Posterior cingulate gyrus (tissue), 11 donors: ENCODE measurements around the gene SLC39A8.
"Not testable (repeated sequence)": the region's sequence is repeated elsewhere in the genome, so short reads cannot be mapped to it uniquely, and the experiment has no call there.

Experiments
- DNase-seq, 10 donors: peaks; one replicate each; pipeline versions ENCODE4 v3.0.0 to v3.0.0-alpha.2; 2020 to 2021; ENCODE audit warnings: mixed read lengths in 3 of 10
- intact Hi-C: fragments of 100-400 bp; cut with DNase I; formaldehyde crosslinking; loops from one replicate; pipeline ENCODE4 v1.15.1; 2023

SLC39A8 gene

DNA sequence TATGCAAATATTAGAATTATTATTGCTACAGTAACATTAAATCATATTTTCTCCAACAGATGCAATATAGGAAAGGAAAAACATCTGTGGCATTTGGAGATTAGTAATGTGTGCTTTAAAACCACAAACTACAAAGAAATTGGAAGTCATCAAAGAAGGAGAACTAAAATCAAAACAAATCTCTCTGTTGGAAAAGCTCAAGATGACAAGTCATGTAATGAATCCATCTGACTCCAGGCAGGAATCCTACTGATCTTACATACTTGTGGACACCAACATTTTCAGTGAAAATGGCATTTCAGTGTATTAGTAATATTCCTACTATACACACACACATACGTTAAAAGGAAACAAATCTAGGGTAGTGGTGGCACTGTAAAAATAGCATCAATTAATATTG lies 98.2 kb downstream of the SLC39A8 start:
- no peak for DNase-seq
- intact Hi-C loops = no loop called here

DNA sequence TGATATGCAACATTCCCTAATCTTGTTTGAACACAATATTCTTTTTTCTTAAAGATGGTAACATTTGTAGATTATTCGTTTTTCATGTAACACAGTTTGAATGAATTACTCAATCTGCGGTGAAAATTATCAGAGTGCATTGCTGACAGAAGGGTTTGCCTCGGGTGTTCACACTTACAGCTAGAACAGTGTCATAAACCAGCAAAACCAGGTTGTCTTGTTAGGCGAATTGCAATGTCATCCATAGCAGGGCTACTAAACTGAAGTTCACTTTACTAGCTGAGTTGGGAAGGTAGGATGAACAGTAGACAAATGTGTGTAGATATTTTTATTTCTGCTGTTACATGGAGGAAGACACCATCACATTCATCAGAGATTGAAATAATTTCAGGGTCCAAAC lies 98.9 kb downstream of the SLC39A8 start:
- no peak for DNase-seq
- intact Hi-C loops = no loop called here

DNA sequence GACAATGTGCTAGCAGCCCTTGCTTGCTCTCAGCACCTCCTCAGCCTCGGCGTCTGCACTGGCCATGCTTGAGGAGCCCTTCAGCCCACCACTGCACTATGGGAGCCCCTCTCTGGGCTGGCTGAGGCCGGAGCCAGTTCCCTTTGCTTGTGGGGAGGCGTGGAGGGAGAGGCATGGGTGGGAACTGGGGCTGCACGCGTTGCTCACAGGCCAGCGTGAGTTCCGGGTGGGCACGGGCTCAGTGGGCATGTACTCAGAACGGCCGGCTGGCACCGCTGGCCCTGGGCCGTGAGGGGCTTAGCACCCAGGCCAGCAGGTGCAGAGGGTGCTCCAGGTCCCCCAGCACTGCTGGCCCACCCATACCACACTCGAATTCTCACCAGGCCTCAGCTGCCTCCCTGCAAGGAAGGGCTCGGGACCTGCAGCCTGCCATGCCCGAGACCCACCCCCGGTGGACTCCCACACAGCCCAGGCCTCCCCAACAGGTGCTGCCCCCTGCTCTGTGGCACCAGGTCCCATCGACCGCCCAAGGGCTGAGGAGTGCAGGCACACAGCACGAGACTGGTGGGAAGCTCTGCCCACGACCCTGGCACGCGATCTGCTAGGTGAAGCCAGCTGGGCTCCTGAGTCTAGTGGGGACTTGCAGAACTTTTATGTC lies 100.3 kb downstream of the SLC39A8 start:
- DNase-seq = peak in 1 of 10 donors; percentile 76
- intact Hi-C loops = no loop called here

DNA sequence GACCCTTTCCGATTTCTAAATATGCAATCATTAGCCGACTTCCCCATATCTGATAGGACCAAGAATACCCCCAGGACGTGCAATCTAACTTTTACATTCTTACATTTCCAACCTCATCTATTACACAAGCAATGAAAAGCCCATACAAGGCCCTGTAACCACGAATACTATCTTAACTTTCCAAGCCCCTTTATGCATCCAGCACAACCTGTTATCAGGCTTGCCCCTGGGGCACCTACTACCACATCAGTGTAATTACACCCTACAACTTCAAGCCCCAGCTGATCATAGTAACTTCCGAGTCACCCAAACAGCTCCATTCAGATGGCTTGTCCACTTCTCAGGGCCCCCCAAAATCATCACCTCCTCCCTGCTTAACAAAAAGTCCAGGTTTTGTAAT lies 102.0 kb downstream of the SLC39A8 start:
- intact Hi-C loops, DNase-seq: not testable (repeated sequence)

DNA sequence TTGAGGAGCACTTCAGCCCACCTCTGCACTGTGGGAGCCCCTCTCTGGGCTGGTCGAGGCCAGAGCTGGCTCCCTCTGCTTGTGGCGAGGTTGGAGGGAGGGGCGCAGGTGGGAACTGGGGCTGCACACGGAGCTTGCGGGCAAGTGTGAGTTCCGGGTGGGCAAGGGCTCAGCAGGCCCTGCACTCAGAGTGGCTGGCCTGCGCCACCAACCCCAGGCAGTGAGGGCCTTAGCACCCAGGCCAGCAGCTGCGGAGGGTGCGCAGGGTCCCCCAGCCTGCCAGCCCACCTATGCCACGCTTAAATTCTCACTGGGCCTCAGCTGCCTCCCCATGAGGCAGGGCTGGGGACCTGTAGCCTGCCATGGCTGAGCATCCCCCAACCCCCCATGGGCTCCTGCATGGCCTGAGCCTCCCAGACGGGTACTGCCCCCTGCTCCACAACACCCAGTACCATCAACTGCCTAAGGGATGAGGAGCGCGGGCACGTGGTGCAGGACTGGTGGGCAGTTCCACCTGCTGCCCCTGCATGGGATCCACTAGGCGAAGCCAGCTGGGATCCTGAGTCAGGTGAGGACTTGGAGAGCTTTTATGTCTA lies 110.9 kb downstream of the SLC39A8 start:
- intact Hi-C loops = no loop called here
- no peak for DNase-seq

DNA sequence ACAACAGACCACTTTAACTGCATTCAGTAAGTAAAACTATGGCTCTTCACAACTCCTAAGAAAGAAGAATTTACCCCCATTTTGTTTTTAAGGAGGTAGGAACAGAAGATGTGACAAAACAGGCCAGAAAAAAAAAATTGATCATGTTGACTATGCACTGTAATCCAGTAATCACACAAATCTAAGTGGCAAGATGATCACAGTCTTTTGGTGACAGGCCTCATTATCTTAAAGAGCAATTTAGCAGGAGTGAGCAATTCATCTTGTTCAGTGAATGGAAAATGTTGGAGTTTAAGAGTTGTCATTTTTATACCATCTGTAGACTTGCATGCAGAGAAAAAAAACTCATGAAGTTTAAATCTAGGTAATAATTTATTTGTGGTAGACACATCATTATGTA lies 115.1 kb downstream of the SLC39A8 start:
- intact Hi-C loops = no loop called here
- no peak for DNase-seq

DNA sequence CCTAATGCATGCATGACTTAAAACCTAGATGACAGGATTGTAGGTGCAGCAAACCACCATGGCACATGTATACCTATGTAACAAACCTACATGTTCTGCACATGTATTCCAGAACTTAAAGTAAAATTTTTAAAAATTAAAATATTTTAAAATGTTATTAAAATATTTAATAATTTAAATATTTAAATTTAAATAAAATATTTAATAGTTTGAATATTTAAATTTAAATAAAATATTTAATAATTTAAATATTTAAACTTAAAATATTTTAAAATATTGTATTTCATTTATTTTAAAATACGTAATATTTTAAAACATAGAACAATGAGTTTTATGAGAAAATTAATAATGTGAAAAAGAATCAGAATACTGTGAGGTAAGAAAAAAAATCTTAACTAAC lies 117.9 kb downstream of the SLC39A8 start:
- intact Hi-C loops = no loop called here

DNA sequence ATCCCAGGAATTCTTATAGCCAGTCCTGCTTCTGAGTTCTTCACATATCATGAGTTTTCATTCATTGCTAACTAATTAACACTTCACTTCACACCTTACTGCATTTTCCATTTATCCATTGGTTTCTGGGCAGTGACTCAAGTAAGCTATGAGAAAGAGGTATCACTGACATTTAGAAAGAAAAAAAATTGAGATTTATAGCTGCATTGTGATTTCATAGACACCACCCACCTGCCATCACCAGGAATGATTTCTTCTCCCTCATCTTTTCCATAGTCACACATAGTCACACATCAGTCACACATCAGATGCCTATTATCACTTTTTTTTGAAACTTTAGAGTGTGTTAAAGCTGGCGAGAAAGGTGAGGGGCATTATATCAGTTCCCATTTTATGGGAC lies 121.8 kb downstream of the SLC39A8 start:
- intact Hi-C loops = no loop called here
- DNase-seq = no peak

More for the DNA sequence above, 117.9 kb downstream of the SLC39A8 start:
- no peak for DNase-seq

DNA sequence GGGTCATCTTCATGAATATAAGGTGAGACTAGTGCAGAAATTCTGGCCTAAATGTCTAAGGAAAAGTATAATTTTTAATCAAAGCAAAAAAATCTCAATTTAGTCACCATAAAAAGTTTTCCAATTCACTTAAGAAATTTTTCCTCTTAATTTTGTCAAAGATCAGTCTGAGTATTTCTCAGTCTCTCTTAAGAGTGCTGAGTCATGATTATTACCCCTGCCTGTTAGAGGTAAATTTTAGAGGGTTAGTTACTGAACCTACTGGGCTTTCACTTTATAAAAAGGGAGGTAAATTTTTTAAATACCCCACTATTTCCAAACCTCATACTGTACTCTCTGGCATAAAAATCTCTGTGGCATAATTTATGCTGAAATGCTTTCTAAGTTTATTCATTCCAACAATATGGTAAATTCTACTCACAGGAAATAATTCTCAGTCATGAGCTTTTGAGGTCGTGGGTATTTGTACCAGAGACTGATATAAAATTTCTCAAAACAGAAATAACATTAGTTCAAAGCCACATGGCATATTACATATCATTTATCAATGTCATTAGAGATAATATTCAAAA lies 122.4 kb downstream of the SLC39A8 start:
- intact Hi-C loops = no loop called here
- DNase-seq = no peak

DNA sequence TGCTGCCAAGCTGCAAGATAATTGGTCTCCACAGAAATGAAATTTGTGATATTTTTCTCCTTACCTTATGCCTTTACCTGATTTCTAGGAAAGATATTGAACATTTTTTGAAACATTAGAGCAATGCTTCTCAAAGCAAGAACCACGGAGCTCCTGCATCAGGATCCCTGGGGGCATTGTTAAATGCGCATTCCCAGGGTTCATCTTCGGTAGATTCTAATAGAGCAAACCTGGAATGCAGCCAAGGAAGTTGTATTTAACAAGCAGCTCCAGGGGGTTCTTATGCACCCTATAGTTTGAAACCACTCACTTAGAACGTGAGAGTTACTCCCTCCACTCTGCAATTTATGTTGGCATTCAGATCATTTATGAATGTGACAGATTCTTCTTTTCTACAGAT lies 126.2 kb downstream of the SLC39A8 start:
- DNase-seq = no peak
- intact Hi-C loops = no loop called here

DNA sequence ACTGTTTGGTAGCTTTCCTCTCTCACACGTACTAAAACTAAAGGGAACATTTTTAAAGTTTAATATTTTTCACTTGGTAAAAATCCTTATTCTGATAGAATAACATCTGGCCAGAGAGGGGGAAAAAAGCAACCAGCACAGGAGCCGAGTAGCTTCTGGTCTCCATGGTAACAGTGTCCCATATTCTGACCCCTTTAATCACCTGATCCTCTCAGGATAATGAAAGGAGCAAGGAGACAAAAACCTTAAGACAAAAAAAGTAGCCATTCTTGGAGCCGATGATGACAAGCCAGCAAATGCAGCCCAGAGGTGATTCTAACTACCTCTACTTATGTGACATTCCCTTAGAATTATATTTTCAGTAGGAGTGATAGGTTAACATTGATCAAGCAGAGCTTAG lies 126.6 kb downstream of the SLC39A8 start:
- intact Hi-C loops = no loop called here

DNA sequence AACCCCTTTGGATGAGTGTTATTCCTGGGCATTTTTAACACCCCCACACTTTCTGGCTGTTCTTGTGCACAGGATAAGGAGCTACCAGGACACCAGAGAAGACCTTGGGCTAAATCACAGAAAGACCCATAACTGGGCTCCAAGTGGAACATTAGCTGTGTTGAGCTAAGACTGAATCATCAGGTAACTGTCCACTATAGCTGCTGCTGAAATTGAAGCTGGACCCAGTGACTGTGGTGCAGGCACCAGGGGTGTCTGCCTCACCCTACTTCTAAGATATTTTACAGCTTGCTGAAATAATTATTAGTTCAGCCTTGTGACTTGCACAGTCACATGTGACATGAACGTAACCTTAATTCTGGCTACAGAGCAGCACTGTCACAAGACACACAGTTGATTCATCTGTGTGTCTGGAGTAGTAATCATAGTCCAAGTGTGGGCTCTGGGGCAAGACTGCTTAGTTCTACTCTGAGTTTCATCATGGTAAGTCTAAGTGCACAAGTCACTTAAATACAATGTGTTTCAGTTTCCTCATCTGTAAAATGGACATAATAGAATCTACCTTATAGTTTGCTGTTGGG lies 127.4 kb downstream of the SLC39A8 start:
- intact Hi-C loops = no loop called here
- DNase-seq = no peak

More for the DNA sequence above, 126.6 kb downstream of the SLC39A8 start:
- DNase-seq = no peak

DNA sequence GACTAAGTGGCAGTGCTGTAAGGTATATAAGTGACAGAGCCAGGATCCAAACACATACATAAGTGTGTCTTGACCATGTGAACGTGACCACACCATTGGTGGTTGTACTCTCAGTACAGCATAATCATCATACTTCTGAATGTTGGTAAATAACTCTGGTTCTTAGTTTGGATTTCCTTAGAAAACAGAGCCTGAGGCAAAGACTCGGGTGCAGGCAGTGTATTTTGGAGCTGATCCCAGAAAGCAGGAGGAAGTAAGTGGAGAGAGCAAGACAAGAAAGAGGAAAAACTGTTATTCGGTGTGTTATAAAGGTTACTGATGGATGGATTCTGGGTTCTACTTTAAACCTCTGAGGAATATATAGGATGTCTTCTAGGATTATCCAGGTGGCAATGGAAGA lies 127.9 kb downstream of the SLC39A8 start:
- intact Hi-C loops = no loop called here

DNA sequence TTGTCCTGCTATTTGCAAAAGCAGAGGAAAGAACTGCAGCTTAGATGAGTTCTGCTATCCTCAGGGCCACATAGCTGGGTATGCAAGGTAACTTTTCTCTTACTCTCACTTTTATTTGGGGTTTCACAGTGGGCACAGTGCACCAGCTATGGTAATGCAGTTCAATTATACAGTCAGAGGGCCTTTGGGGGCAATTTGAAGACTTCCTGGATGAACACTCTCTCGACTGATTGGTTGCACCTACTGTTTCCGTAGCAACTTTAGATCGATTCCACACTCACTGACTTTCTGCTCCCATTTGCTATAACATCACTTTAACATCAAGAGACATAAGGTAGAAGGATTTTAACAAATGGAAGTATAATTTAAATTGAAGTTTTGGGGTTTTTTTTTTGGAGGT lies 128.6 kb downstream of the SLC39A8 start:
- DNase-seq = no peak

More for the DNA sequence above, 127.9 kb downstream of the SLC39A8 start:
- no peak for DNase-seq

DNA sequence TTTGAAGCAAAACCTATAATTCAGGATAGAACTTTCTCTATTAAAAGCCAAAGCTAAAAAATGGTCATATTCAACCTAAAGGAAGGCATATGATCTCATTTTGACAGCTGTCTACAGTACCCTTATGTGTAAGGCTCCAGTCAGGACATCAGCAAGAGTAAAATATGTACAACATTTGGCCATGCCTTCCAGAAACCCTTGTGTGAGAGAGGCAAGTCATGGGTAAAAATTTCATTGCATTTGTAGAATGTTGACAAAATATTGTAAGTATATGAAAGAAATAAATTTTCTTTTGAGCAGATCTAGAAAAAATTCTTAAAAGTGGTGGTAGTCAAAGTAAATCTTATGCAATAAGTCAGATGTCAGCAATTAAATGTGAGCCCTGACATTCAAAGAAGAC lies 132.3 kb downstream of the SLC39A8 start:
- intact Hi-C loops = no loop called here
- no peak for DNase-seq

More for the DNA sequence above, 128.6 kb downstream of the SLC39A8 start:
- intact Hi-C loops = no loop called here
